PFSK-1 (cell line): Measurements from ENCODE around the gene AMIGO3.

Experiments used
- POLR2AphosphoS5 ChIP-seq: IDR thresholded peaks from 2 replicates; pipeline ENCODE4 v1.6.1; 2012; ENCODE audit warnings: low read depth, mild to moderate bottlenecking, control low read depth, low read length, moderate library complexity
- TF ChIP-seq, protein P1 (sequence below), 2 experiments: IDR thresholded peaks; 2 replicates each; pipeline versions ENCODE4 v1.6.1 to v1.8.0; 2011 to 2012; ENCODE audit warnings: low read depth in 2 of 2, low read length in 2 of 2, control low read depth in 1 of 2, inconsistent platforms in 1 of 2, mild to moderate bottlenecking in 1 of 2, moderate library complexity in 1 of 2; ENCODE audit not compliant: insufficient read depth in 1 of 2

DNA sequence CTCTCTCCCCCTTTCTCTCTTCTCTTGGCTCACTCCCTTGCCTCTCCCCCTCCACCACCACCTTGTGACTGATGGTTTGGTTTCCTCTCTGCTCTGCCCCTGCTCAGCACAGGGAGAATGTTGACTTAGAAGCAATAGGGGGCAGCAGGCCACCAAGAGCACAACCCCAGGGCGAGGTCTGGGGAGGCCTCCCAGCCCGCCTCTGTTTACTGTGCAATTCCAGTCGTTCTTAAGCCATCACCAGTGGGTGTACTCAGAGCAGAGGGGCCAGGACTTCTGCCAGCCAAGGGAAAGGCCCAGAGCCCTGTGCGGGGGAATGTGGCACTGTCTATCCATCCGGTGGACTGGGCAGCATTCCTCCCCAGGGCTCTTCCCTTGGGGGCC, 51.1 kb downstream of the AMIGO3 start:
- TF ChIP-seq, protein P1, sequence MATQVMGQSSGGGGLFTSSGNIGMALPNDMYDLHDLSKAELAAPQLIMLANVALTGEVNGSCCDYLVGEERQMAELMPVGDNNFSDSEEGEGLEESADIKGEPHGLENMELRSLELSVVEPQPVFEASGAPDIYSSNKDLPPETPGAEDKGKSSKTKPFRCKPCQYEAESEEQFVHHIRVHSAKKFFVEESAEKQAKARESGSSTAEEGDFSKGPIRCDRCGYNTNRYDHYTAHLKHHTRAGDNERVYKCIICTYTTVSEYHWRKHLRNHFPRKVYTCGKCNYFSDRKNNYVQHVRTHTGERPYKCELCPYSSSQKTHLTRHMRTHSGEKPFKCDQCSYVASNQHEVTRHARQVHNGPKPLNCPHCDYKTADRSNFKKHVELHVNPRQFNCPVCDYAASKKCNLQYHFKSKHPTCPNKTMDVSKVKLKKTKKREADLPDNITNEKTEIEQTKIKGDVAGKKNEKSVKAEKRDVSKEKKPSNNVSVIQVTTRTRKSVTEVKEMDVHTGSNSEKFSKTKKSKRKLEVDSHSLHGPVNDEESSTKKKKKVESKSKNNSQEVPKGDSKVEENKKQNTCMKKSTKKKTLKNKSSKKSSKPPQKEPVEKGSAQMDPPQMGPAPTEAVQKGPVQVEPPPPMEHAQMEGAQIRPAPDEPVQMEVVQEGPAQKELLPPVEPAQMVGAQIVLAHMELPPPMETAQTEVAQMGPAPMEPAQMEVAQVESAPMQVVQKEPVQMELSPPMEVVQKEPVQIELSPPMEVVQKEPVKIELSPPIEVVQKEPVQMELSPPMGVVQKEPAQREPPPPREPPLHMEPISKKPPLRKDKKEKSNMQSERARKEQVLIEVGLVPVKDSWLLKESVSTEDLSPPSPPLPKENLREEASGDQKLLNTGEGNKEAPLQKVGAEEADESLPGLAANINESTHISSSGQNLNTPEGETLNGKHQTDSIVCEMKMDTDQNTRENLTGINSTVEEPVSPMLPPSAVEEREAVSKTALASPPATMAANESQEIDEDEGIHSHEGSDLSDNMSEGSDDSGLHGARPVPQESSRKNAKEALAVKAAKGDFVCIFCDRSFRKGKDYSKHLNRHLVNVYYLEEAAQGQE (IDR thresholded peaks at IDR 0.05; ENCODE audit: insufficient read depth in 1 of 2, low read depth in 2 of 2, low read length in 2 of 2) = no peak
- TF ChIP-seq POLR2AphosphoS5 = no peak
